NT2/D1 (cell line): ENCODE results near the gene SH3D19.

Experiments used
- DNase-seq: peaks from one replicate; pipeline ENCODE4 v3.0.0-alpha.2; 2011; ENCODE audit warnings: low read depth, low spot score
- H3K27me3 ChIP-seq: 2 replicates; pipeline ENCODE4 v1.6.0; 2011; ENCODE audit warnings: mild to moderate bottlenecking; ENCODE audit not compliant: insufficient read length, insufficient read depth
- H3K36me3 ChIP-seq: 2 replicates; pipeline ENCODE4 v1.6.1; 2011; ENCODE audit warnings: mild to moderate bottlenecking, low read length, mixed read lengths; ENCODE audit not compliant: insufficient read depth, insufficient read length
- H3K4me1 ChIP-seq: 2 replicates; pipeline ENCODE4 v1.5.1; 2011; ENCODE audit not compliant: insufficient read depth, insufficient read length
- H3K4me3 ChIP-seq: 2 replicates; pipeline ENCODE4 v1.5.1; 2011; ENCODE audit warnings: low read depth; ENCODE audit not compliant: insufficient read length
- H3K9ac ChIP-seq: 2 replicates; pipeline ENCODE4 v1.6.0; 2011; ENCODE audit warnings: low read depth; ENCODE audit not compliant: insufficient read length
- H3K9me3 ChIP-seq: 2 replicates; pipeline ENCODE4 v1.5.1; 2011; ENCODE audit warnings: mild to moderate bottlenecking, low read length; ENCODE audit not compliant: insufficient read depth
- SUZ12 ChIP-seq: IDR thresholded peaks from 2 replicates; pipeline ENCODE4 v1.6.1; 2011; ENCODE audit not compliant: insufficient read length, insufficient read depth; ENCODE audit errors: extremely low read depth
- YY1 ChIP-seq: IDR thresholded peaks from 2 replicates; pipeline ENCODE4 v1.6.1; 2011; ENCODE audit not compliant: insufficient read length, insufficient read depth
- ZNF274 ChIP-seq: IDR thresholded peaks from 2 replicates; pipeline ENCODE4 v1.6.1; 2011; ENCODE audit warnings: mild to moderate bottlenecking, low read depth, low read length

Gene SH3D19

GRCh38 chr4:151163855-151164254 is 161.6 kb downstream of the SH3D19 start:
- H3K4me1 ChIP-seq = no peaks in the 10 kb centered on the region

GRCh38 chr4:151158979-151159378 is 166.4 kb downstream of the SH3D19 start:
- Histone ChIP-seq H3K4me3 (no peak overlapping the region), H3K9me3 (no peaks in the 10 kb centered on the region), H3K4me1 (no peaks in the 10 kb centered on the region), H3K27me3 (no peaks in the 10 kb centered on the region), H3K36me3 (no peaks in the 10 kb centered on the region), H3K9ac (no peak overlapping the region)
- DNase-seq = no peak
- TF ChIP-seq SUZ12 (no peak), ZNF274 (no peak), YY1 (no peak)

More at GRCh38 chr4:151163855-151164254, 161.6 kb downstream of the SH3D19 start:
- Histone ChIP-seq H3K9ac (no peak overlapping the region), H3K9me3 (no peaks in the 10 kb centered on the region), H3K36me3 (no peaks in the 10 kb centered on the region), H3K4me3 (no peak overlapping the region), H3K27me3 (no peaks in the 10 kb centered on the region)
- TF ChIP-seq SUZ12 (no peak), ZNF274 (no peak), YY1 (no peak)
- DNase-seq = no peak

GRCh38 chr4:151157543-151157942 is 167.9 kb downstream of the SH3D19 start:
- TF ChIP-seq YY1 (no peak), SUZ12 (no peak), ZNF274 (no peak)
- H3K9me3 ChIP-seq = no peaks in the 10 kb centered on the region
- DNase-seq = no peak

GRCh38 chr4:151153585-151153984 is 171.8 kb downstream of the SH3D19 start:
- Histone ChIP-seq H3K9ac (no peak overlapping the region), H3K4me3 (no peak overlapping the region), H3K4me1 (no peaks in the 10 kb centered on the region), H3K9me3 (no peaks in the 10 kb centered on the region), H3K27me3 (no peaks in the 10 kb centered on the region), H3K36me3 (peaks cover 5% of the 10 kb centered on the region)
- TF ChIP-seq ZNF274 (no peak), SUZ12 (no peak), YY1 (no peak)
- DNase-seq = no peak

More at GRCh38 chr4:151157543-151157942, 167.9 kb downstream of the SH3D19 start:
- H3K4me3 ChIP-seq = no peak overlapping the region
- no peaks in the 10 kb centered on the region for H3K36me3 ChIP-seq
- no peaks in the 10 kb centered on the region for H3K4me1 ChIP-seq
- H3K9ac ChIP-seq = no peak overlapping the region
- no peaks in the 10 kb centered on the region for H3K27me3 ChIP-seq

- TF ChIP-seq SUZ12 = no peak
- no peak for TF ChIP-seq ZNF274
- no peak for TF ChIP-seq YY1
- no peaks in the 10 kb centered on the region for H3K4me1 ChIP-seq
- no peak for DNase-seq
- H3K4me3 ChIP-seq = no peak overlapping the region
- H3K36me3 ChIP-seq = peaks cover 15% of the 10 kb centered on the region
- H3K27me3 ChIP-seq = no peaks in the 10 kb centered on the region
- no peaks in the 10 kb centered on the region for H3K9me3 ChIP-seq
- no peak overlapping the region for H3K9ac ChIP-seq
Observed at GRCh38 chr4:151152028-151152427, 173.4 kb downstream of the SH3D19 start.

- Histone ChIP-seq H3K4me1 (no peaks in the 10 kb centered on the region), H3K36me3 (peaks cover 17% of the 10 kb centered on the region), H3K9me3 (no peaks in the 10 kb centered on the region), H3K4me3 (no peak overlapping the region), H3K27me3 (no peaks in the 10 kb centered on the region), H3K9ac (no peak overlapping the region)
- no peak for TF ChIP-seq ZNF274
- no peak for TF ChIP-seq YY1
- no peak for TF ChIP-seq SUZ12
- DNase-seq = no peak
Observed at GRCh38 chr4:151150821-151151580, 174.4 kb downstream of the SH3D19 start.

- Histone ChIP-seq H3K9me3 (no peaks in the 10 kb centered on the region), H3K27me3 (no peaks in the 10 kb centered on the region), H3K36me3 (peaks cover 17% of the 10 kb centered on the region), H3K4me1 (no peaks in the 10 kb centered on the region), H3K4me3 (no peak overlapping the region), H3K9ac (no peak overlapping the region)
- no peak for DNase-seq
- TF ChIP-seq ZNF274 (no peak), YY1 (no peak), SUZ12 (no peak)
Observed at GRCh38 chr4:151148261-151148660, 177.1 kb downstream of the SH3D19 start.
